CD14-positive monocyte (primary cell): ENCODE measurements around the gene PSMD9. TPM values are rescaled to one million over a fixed set of nuclear protein-coding genes. Genes with fewer than 3 reads are reported as not detected.

ENCODE experiments used
- DNase-seq, 3 donors: peaks; one replicate each; pipeline ENCODE4 v3.0.0-alpha.2; 2011 to 2022
- H2AFZ ChIP-seq: 2 replicates; pipeline ENCODE4 v1.6.0; 2012; ENCODE audit warnings: mild to moderate bottlenecking, low read depth, low read length, inconsistent platforms; ENCODE audit not compliant: insufficient read depth, poor library complexity, severe bottlenecking
- H3K27ac ChIP-seq, 2 donors: 1 replicate in 1 of 2; 2 replicates in 1 of 2; pipeline ENCODE4 v1.5.1; 2012 to 2013; ENCODE audit warnings: low read length in 2 of 2, control low read depth in 1 of 2, inconsistent platforms in 1 of 2, low read depth in 1 of 2, mild to moderate bottlenecking in 1 of 2
- H3K27me3 ChIP-seq, 2 donors: one replicate each; pipeline versions ENCODE4 v1.6.0 to v1.6.1; 2011 to 2013; ENCODE audit warnings: low read length in 2 of 2; ENCODE audit not compliant: control insufficient read depth in 2 of 2, insufficient read depth in 2 of 2
- H3K36me3 ChIP-seq, 2 donors: replicated peaks in 1 of 2; 1 replicate in 1 of 2; 2 replicates in 1 of 2; pipeline versions ENCODE4 v1.5.1 to v1.6.1; 2012 to 2013; ENCODE audit warnings: low read length in 2 of 2, control low read depth in 1 of 2, inconsistent platforms in 1 of 2, mild to moderate bottlenecking in 1 of 2; ENCODE audit not compliant: insufficient read depth in 2 of 2, control insufficient read depth in 1 of 2
- H3K4me1 ChIP-seq, 2 donors: 1 replicate in 1 of 2; 2 replicates in 1 of 2; pipeline versions ENCODE4 v1.5.1 to v1.6.1; 2012 to 2013; ENCODE audit warnings: low read length in 2 of 2, control low read depth in 1 of 2, inconsistent platforms in 1 of 2, mild to moderate bottlenecking in 1 of 2, moderate library complexity in 1 of 2; ENCODE audit not compliant: insufficient read depth in 2 of 2, control insufficient read depth in 1 of 2
- H3K4me2 ChIP-seq: replicated peaks from 2 replicates; pipeline ENCODE3; 2012; ENCODE audit warnings: low read length, moderate library complexity, mild to moderate bottlenecking; ENCODE audit not compliant: poor library complexity, severe bottlenecking; ENCODE audit errors: extremely low read depth
- H3K4me3 ChIP-seq, 3 experiments: fragments of 200-600 bp in 1 of 3; sonication (generic) in 1 of 3; replicated peaks in 1 of 3; 1 replicate in 2 of 3; 2 replicates in 1 of 3; pipeline ENCODE4 v1.5.1; 2011 to 2013; ENCODE audit warnings: low read length in 3 of 3, mild to moderate bottlenecking in 3 of 3, control low read depth in 2 of 3, low read depth in 2 of 3, inconsistent platforms in 1 of 3, moderate library complexity in 1 of 3
- H3K79me2 ChIP-seq: 2 replicates; pipeline ENCODE4 v1.6.0; 2012; ENCODE audit warnings: mild to moderate bottlenecking, control low read depth, inconsistent platforms, low read length, moderate library complexity; ENCODE audit not compliant: insufficient read depth
- H3K9ac ChIP-seq: 2 replicates; pipeline ENCODE4 v1.6.0; 2017; ENCODE audit warnings: low read length, mild to moderate bottlenecking; ENCODE audit not compliant: insufficient read depth, poor library complexity, severe bottlenecking
- H3K9me3 ChIP-seq, 2 donors: replicated peaks in 1 of 2; 1 replicate in 1 of 2; 2 replicates in 1 of 2; pipeline versions ENCODE4 v1.5.1 to v1.6.1; 2012 to 2013; ENCODE audit warnings: low read length in 2 of 2, control low read depth in 1 of 2; ENCODE audit not compliant: control insufficient read depth in 1 of 2, insufficient read depth in 1 of 2
- H4K20me1 ChIP-seq: 2 replicates; pipeline ENCODE4 v1.6.0; 2012; ENCODE audit warnings: mild to moderate bottlenecking, low read length, control low read depth, moderate library complexity; ENCODE audit not compliant: insufficient read depth
- H3K27ac Mint-ChIP-seq, 7 donors: one replicate each; pipeline ENCODE4 v1.8.0; 2020; ENCODE audit warnings: mild to moderate bottlenecking in 7 of 7, mixed read lengths in 7 of 7, moderate library complexity in 6 of 7, inconsistent platforms in 2 of 7
- H3K27me3 Mint-ChIP-seq, 3 donors: one replicate each; pipeline ENCODE4 v1.8.0; 2021 to 2022; ENCODE audit warnings: low read depth in 3 of 3, mild to moderate bottlenecking in 3 of 3, mixed read lengths in 3 of 3, moderate library complexity in 3 of 3, inconsistent platforms in 1 of 3
- H3K36me3 Mint-ChIP-seq, 2 donors: one replicate each; pipeline ENCODE4 v1.8.0; 2020; ENCODE audit warnings: mixed read lengths in 2 of 2, inconsistent platforms in 1 of 2, mild to moderate bottlenecking in 1 of 2
- H3K4me1 Mint-ChIP-seq: one replicate; pipeline ENCODE4 v1.8.0; 2020; ENCODE audit warnings: mild to moderate bottlenecking, mixed read lengths
- H3K4me3 Mint-ChIP-seq, 2 donors: one replicate each; pipeline ENCODE4 v1.8.0; 2020; ENCODE audit warnings: mild to moderate bottlenecking in 2 of 2, mixed read lengths in 2 of 2, moderate library complexity in 1 of 2
- H3K9me3 Mint-ChIP-seq, 7 donors: one replicate each; pipeline ENCODE4 v1.8.0; 2020 to 2022; ENCODE audit warnings: mixed read lengths in 7 of 7, mild to moderate bottlenecking in 6 of 7, moderate library complexity in 6 of 7, inconsistent platforms in 2 of 7
- CTCF ChIP-seq: fragments of 200-600 bp; IDR thresholded peaks from one replicate; pipeline ENCODE4 v1.8.0; 2022; ENCODE audit warnings: antibody characterized with exemption, mild to moderate bottlenecking
- WGBS: methylation state at CpG from one replicate; pipeline ENCODE4 v1.1.5; 2013; ENCODE audit warnings: missing lambda C conversion rate; ENCODE audit not compliant: insufficient coverage; 5-methylcytosine and 5-hydroxymethylcytosine counted together
- intact Hi-C, 2 donors: fragments of 100-400 bp; cut with micrococcal nuclease; formaldehyde crosslinking; loops; one replicate each; pipeline versions ENCODE4 v1.15.0 to v1.15.1; 2023
- polyA plus RNA-seq, 3 donors: library from polyadenylated mRNA; depleted of rRNA in 1 of 3; unstranded in 2 of 3; stranded (reverse) in 1 of 3; fragments of 300-500 nt in 2 of 3; fragments of >200 nt in 1 of 3; fragmentation: Illumina TruSeq in 2 of 3; gene quantifications; 1 replicate in 2 of 3; 2 replicates in 1 of 3; pipeline ENCODE4 v1.2.3, GENCODE V29; 2012 to 2021

Gene PSMD9
- polyA plus RNA-seq, 3 donors, result 89.6 to 135 (median 93.3) TPM

- intact Hi-C loops, result no loop called here
- Mint-ChIP-seq H3K4me3 (no peak overlapping the region), H3K27me3 (no peaks in the 10 kb centered on the region), H3K4me1 (peaks cover 1% of the 10 kb centered on the region), H3K9me3 (no peaks in the 10 kb centered on the region), H3K36me3 (peaks cover 47 to 97% of the 10 kb centered on the region in 2 donors), H3K27ac (peak overlapping the region in 3 of 7 donors; percentile 20 to 54 (median 45))
- no peaks in the 10 kb centered on the region for H3K4me1 ChIP-seq
- H3K4me3 ChIP-seq, result no peak overlapping the region
- no peak overlapping the region for H3K27ac ChIP-seq
- H3K9ac ChIP-seq, result no peak overlapping the region
- peaks cover 58 to 91% of the 10 kb centered on the region in 2 donors for H3K36me3 ChIP-seq
- H3K79me2 ChIP-seq, result no peaks in the 10 kb centered on the region
- H4K20me1 ChIP-seq, result no peaks in the 10 kb centered on the region
- no peaks in the 10 kb centered on the region for H3K27me3 ChIP-seq
- DNase-seq, result no peak
- 98% methylated on average over 6 of the region's 14 CpGs for WGBS
- no peaks in the 10 kb centered on the region for H3K9me3 ChIP-seq
- H3K4me2 ChIP-seq, result no peak overlapping the region
- no peak overlapping the region for H2AFZ ChIP-seq
- no peak for TF ChIP-seq CTCF
Observed at GRCh38 chr12:121911824-121912585, 23.4 kb downstream of the PSMD9 start.

- no peak overlapping the region for H2AFZ ChIP-seq
- Mint-ChIP-seq H3K36me3 (peaks cover 32 to 71% of the 10 kb centered on the region in 2 donors), H3K9me3 (no peaks in the 10 kb centered on the region), H3K4me3 (no peak overlapping the region), H3K27me3 (peaks cover 0 to 2% (median 0%) of the 10 kb centered on the region in 3 donors), H3K27ac (peak overlapping the region in 4 of 7 donors; percentile 43 to 68 (median 52)), H3K4me1 (peaks cover 9% of the 10 kb centered on the region)
- DNase-seq, result no peak
- WGBS, result 96% methylated on average over 4 of the region's 5 CpGs
- no peak for TF ChIP-seq CTCF
- H3K79me2 ChIP-seq, result no peaks in the 10 kb centered on the region
- intact Hi-C loops, result no loop called here
- no peaks in the 10 kb centered on the region for H3K27me3 ChIP-seq
- peak overlapping the region in 1 of 2 donors; percentile 24 for H3K27ac ChIP-seq
- H3K4me1 ChIP-seq, result peaks cover 11 to 15% of the 10 kb centered on the region in 2 donors
- no peaks in the 10 kb centered on the region for H4K20me1 ChIP-seq
- no peak overlapping the region for H3K4me3 ChIP-seq
- H3K9me3 ChIP-seq, result no peaks in the 10 kb centered on the region
- no peak overlapping the region for H3K9ac ChIP-seq
- H3K36me3 ChIP-seq, result peaks cover 42 to 57% of the 10 kb centered on the region in 2 donors
- H3K4me2 ChIP-seq, result no peak overlapping the region
Observed at GRCh38 chr12:121915841-121916321, 27.3 kb downstream of the PSMD9 start.
